GM21723 (cell line): ENCODE results near the gene ACBD6.
"Not testable (repeated sequence)": the region's sequence is repeated elsewhere in the genome, so short reads cannot be mapped to it uniquely, and the experiment has no call there.

Source experiments
- ATAC-seq: cut with Tn5 transposase; IDR thresholded peaks from one replicate; pipeline ENCODE4 v1.9.1; 2021; ENCODE audit warnings: mild to moderate bottlenecking, moderate library complexity; ENCODE audit not compliant: unreplicated experiment

Gene ACBD6, protein sequence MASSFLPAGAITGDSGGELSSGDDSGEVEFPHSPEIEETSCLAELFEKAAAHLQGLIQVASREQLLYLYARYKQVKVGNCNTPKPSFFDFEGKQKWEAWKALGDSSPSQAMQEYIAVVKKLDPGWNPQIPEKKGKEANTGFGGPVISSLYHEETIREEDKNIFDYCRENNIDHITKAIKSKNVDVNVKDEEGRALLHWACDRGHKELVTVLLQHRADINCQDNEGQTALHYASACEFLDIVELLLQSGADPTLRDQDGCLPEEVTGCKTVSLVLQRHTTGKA

GRCh38 chr1:180502361-180503279 is at the start of gene ACBD6:
Gene ACBD6, minus strand, starts transcription at chr1:180502577. Its CDS starts 311 bp downstream, at chr1:180502266.
- ATAC-seq, result peak; percentile 87

GRCh38 chr1:180551997-180552396 is 49.6 kb upstream of the ACBD6 start:
- no peak for ATAC-seq

DNA sequence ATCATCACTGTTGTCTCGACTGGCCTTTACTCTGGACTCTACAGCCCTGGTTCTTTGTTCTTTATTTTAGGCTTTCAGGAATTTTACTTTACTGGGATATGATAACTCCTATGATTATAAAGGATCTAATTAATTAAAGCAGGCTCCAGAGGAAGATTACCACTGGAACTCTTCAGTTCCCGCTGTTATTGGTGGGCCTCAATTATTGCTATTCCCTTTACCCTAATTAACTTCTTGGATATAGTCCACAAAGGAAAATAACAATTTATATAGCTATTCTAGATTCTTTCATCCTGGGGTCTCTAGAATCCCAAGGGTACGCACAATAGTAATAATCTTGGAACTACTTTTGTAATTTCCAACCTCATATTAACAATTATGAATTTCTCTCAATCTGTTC is 47.9 kb upstream of the ACBD6 start:
- no peak for ATAC-seq

DNA sequence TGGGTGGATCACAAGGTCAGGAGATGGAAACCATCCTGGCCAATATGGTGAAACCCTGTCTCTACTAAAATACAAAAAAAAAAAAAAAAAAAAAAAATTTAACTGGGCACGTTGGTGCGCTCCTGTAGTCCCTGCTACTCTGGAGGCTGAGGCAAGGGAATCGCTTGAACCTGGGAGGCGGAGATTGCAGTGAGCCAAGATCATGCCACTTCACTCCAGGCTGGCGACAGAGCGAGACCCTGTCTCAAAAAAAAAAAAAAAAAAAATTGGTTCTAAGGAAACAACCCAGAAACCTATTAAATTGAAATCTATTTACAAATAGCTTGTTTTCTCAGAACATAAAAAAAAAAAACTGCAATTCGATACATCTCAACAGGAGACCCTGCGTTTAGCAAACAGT is 47.4 kb upstream of the ACBD6 start:
- not testable (repeated sequence) for ATAC-seq

GRCh38 chr1:180548686-180549317 is 46.4 kb upstream of the ACBD6 start:
- no peak for ATAC-seq

- ATAC-seq, result no peak
These were observed 43.6 kb upstream of the ACBD6 start for GRCh38 chr1:180545991-180546390.

GRCh38 chr1:180544050-180544449 is 41.7 kb upstream of the ACBD6 start:
- ATAC-seq, result no peak

DNA sequence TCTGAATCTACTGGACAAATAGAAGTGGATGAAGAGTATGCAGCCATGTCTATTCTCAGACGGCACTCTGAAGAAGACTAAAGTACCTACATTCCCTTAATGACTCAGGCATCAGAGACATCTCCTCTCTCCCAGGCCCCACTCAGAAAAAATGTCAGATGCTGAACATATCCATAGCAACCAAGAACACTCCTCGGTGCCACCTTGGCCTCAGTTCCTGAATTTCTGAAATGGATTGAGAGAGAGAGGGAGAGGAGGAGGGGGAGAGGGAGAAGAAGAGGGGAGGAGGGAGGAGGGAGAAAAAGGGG is 40.4 kb upstream of the ACBD6 start:
- no peak for ATAC-seq

- ATAC-seq, result no peak
These were observed 39.9 kb upstream of the ACBD6 start for GRCh38 chr1:180542113-180542837.

DNA sequence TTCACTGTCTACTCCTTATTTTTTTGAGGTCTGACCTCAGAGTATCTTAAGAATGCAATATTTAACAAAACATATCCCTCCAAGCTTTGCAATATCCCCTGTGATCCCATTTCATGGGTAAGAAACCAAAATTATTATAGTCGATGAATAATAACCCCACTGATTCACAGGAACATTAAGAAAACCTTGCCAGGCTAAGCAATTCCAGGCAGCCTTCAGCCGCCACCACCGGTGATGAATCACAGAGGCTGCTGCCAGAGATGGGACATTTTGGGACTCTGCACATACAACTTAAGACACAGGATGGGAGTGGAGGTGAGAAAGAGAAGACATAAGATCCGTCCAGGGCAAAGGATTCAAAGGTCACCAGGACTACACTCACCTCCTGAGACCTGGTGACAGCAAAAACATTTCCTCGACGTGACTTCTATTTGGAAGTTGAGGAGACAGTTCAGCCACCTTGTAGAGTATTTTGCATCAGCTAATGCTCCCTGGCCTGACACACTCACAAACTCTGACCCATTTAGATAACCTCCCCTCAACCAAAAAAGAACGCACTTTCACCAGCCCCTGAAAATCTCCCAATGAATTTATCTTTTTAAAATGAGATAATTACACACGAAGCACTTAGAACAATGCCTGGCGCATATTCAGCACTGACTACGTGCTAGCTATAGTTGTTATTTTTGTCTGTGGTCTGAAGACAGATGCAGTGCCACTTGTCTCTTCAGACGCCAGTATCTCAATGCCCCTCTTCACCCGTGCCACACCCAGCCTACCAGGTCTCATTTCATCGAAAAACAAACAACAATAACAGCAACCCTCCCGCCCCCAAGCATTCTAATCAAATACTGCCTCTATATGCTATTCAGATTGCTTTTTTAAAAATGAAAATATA is 38.6 kb upstream of the ACBD6 start:
- ATAC-seq, result no peak

DNA sequence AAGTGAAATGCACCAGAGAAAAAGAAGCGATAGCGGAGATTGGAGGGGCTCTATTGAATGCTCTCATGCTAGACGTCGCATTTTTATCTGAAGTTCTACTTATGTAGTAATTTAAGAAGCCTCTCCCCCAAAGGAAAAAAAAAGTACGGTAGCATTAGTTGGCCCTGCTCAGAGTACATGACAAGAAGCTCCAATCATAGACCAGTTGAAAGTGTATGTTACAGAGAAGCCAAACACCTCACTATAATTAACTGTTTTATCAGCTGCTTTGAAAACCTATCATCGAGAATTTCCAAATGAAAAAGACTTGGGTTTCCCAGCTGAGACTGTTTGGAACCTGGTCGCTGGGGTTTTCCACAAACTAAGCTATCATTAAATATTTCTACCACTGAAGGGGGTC is 36.8 kb upstream of the ACBD6 start:
- ATAC-seq, result no peak

GRCh38 chr1:180536821-180537372 is 34.5 kb upstream of the ACBD6 start:
- no peak for ATAC-seq

DNA sequence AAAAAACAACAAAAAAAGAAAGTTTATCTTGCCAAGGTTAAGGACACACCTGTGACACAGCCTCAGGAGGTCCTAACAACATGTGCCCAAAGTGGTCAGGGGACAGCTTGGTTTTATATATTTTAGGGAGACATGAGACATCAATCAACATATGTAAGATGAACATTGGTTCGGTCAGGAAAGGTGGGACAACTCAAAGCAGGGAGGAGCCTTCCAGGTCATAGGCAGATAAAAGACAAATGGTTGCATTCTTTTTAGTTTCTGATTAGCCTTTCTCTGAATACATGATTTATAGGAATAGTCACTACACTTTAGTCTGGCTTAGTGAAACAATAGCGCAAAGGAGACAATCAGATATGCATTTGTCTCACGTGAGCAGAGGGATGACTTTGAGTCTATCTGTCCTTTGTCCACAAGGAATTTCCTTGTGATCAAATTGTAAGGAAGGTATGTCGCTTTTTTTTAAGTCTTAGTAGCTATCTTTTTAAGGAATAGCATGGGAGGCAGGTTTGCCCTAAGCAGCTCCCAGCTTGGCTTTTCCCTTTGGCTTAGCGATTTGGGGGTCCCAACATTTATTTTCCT is 33.1 kb upstream of the ACBD6 start:
- no peak for ATAC-seq

- no peak for ATAC-seq
These were observed 31.8 kb upstream of the ACBD6 start for GRCh38 chr1:180534214-180534613.

DNA sequence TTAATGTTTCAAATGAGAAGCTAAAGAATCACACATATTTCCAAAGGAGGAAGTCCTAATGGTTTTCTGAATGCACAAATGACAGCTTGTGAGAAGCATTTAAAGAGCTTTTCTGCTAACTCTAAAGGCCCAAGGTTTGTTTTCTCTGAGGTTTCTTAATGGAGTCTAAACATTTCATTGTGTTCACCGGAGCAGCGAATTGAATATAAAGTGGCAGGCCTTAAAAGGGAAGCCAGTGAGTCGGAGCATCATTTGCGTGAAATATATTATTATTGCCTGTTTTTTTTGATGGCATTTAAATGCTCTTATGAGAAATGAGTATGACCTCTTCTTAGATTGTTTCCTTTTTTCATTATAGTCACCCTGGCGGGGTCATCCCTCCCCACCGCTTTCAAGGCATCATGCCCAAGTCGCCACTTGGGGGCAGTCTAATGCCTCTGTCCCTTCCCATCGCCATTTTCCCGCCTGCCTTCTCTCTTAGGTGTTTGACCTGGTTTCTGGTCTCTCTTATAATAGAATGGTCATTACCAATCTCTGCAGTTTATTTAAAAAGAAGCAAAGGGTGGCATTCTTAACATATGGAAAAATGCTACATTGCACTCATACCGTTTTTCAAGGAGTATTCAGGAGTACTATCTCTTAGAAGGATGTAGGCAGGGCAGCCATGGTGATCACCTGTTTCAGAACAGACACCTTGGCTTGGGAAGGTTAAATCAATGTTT is 31.1 kb upstream of the ACBD6 start:
- ATAC-seq, result peak; percentile 78

DNA sequence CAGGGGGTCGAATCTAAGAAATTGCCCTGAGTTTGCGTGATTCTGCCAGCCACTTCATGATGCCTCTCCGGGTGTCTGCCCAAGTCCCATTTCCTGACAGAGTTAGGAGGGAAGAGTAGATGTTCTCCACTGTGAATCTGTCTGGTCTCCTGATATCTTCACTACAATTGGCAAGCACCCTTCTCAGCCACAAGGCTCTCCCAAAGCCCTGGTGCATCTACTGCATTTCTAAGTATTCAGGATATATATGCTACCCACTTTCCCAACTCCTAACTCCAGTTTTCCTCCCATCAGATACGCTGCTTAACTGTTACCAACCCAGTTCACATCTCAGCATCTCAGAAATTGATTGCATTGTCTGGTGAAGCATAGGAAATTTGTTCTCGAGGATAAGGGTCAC is 30.5 kb upstream of the ACBD6 start:
- ATAC-seq, result no peak

GRCh38 chr1:180530501-180530900 is 28.1 kb upstream of the ACBD6 start:
- ATAC-seq, result no peak

DNA sequence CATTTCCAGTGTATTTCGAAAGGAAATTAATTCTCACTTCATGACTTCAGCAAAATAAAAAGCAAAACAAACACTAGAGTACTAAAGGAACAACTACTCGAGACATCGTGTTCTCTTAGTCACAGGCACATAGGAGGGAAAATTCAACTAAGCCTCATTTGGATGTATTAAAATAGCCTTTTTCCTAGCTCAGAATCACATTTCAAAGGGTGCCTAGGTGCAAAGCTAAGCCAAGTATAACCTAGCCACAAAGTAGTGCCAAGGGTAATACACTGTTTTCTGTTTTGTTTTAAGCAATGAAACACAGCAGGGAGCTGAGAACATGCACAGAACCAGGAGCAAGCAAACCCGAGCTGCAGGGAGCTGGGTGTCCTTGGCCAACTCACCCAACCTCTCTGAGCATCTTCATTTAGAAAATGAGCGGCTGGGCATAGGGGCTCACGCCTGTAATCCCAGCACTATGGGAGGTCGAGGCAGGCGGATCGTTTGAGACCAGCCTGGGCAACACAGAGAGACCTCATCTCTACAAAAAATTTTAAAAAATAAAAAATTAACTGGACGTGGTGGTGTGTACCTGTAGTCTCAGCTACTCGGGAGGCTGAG is 26.6 kb upstream of the ACBD6 start:
- ATAC-seq, result no peak
